Measurements from ENCODE around the gene ZRANB1.

ZRANB1 gene

DNA sequence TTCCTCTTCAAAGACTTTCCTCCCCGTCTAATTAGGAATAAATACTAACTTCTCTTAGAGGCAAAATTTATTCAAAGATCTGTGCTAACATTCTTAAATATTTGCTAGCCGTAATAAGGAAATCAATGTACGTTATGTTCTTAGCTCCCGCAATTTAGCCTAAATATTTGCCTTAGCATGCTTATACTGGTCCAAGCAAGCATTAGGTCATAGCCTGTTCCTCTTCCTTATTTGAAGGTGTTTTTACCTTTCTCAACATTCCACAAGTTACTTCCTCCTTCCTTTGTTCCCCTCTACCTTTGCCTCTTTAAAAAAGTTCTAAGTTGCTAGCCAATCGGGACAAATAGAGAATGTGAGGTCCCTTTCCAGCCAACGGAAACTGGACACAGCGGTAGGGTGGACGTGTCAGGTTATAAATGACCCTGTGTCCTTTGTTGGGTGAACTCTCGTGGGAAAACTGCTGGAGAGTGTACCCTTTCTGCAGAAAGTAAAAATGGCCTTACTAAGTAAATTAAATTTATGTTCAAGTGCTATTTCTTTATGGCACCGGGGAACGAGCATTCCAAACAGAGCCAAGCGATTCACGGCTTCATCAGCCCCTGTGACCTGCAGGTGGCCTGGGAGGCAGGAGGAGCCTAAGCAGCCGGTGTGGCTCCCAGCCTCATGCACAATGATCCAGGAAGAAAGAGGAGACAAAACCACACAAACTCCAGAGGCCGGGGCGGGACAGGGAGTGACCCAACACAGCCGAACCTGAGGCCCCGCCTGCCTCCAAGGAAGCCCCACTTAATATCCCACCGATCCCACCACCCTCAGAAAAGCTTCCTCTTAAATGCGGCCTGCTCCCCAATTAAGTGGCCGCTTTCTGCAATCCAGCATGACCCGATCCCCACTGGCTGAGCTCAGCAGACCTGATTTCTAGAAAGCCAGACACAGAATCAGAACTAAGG is 67.0 kb downstream of the ZRANB1 start:
- DNase-seq = no peak

DNA sequence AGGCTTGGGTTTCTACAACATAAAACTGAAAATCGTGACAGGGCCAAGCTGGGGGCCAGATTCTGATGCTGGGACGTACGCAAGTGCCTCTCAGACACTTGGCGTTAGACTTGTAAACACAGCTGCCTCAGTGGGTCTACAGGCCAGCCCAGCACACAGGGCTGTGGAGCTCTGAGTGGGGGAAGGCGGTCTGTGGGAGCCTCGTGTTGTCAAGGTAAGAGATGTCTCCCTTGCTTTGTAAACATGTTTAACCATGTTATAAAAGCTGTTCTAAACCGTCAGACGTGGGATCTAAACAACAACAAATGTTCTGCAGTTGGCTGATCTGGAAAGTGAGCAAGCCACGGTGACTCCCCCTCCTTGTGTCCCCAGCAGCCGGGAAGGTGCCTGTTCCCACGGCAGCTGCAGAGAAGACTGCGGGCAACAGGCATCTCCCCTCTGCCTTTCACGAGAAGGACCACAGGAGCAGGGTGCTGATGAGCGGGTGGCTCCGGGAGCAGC is 67.8 kb downstream of the ZRANB1 start:
- DNase-seq = no peak

DNA sequence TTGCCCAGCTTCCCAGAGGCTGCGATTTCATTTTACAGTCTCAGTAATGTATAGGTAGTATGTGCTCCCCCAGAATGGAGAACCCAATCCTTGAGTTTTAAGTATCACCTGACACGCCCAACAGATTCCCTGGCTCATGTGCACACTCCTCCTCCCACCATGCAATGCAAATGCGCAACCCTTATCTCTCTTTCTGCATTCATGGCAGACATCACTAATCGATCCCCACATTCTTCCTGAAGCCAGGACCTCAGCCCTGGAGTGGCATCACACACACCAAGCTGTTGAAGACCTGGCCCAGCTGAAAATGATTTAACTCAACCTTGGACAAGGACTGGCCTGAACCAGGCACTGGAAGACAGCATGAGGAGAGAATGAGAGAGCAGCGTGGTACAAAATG is 68.4 kb downstream of the ZRANB1 start:
- DNase-seq = no peak

DNA sequence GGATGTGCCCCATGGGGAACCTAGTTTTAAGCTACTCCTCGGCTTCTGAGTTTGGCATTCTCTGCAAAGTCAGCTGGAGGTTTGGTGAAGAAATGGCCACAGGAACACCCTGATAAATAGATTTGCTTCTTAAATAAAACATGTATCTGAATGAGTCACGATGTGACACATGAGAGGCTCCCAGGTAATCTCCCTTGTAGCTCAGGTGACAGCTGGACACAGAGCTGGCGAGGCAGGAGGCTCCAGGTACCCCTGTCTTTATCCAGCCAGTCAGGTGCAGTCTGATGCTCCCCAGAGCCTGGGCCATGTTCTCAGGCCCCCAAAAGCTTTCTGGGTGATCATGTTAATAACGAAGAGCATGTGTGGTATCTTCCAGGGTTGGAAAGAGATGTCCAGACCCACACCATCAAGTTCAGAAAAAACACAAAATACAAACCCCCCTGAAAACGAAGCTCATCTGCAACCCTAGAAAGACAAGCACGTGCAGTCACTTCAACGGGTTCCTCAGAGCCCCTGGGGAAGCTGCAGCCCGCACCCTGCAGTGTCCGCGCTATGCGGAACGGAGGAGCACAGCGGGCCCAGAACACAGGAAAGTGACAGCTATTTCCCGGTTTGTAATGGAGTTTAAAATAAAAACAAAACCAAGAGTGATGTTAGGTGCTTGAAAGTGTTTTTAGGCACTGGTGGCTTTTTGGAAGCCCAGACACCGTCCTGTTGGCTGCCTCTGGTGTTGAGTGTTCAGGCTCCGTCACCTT is 69.4 kb downstream of the ZRANB1 start:
- no peak for DNase-seq

DNA sequence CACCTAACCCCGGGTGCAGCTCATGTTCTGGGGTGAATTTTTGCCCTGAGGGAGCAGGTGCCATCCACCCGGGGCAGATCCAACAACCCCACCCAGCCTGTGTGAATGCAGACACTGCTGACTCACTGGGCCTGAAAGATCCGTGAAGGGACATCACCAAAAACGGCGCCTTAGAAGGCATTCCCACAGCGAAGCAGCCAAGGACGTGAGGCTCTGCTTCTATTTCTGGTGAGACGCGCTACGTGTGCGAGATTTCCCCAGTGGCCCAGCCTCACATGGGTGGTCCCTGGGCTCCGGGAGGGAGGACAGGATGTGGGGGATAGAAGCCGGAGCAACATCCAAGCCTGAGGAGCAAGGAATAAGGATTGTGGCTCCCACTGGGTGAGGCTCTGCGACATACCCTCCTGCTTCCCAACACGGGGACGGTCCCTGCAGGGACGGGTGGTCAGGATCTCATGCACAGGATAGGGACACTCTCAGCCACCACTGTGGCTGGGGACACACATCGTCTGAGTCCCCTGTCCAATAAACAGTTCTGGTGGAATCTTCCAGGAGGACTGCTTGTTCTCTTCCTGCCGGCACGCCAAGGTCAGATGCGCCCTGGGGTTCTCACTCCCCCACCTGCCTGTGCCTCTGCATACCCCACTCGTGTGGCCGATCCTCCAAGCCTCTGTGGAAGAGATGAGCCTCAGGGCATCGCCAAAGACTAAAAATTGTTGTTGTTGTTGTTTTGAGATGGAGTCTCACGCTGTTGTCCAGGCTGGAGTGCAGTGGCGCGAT is 70.2 kb downstream of the ZRANB1 start:
- DNase-seq = no peak

DNA sequence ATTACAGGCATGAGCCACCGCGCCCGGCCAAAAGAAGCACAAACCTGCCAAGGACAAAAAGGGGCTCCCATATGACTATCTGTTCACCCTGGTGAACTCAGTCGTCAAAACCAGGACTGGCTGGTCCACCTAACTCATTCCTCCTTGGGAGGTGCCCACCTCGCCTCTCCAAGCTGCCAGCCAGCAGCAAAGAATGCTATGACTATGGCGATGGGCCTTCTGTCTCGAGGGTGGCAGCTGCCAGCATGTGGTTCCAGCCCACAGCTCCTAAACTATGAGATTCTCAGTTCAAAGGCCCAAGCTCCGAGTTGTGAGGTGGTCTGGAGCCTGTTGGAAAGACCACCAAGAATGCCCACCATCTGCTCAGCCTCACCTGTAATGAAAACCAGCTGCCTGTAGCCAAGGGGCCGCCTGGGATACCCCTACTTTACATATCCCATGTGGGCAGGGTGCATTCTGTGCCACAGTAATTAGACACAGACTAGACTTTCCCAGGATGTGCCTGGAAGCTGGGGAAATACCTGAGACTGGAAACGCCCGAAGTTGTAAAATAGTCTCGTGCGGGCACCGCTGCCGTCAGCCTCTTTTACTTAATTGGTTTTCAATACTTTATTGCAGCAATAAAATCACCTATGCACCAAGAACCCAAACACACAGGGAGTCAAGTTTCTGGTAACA is 71.1 kb downstream of the ZRANB1 start:
- DNase-seq = no peak

DNA sequence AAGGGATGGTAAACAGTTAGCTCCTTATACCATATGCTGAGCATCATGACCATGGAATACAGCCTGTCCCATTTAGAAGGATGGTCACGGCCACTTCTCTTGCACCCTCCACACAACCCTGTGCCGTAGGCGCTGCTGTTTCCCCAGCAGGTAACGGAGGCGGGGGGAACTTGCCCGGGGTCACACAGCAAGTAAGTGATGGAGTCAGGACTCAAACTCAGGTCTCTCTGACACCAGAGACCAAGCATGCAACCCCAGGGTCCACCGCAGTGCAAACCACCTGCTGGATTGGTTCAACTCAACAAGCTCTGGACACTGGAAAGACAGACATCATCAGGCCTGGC is 71.6 kb downstream of the ZRANB1 start:
- no peak for DNase-seq

DNA sequence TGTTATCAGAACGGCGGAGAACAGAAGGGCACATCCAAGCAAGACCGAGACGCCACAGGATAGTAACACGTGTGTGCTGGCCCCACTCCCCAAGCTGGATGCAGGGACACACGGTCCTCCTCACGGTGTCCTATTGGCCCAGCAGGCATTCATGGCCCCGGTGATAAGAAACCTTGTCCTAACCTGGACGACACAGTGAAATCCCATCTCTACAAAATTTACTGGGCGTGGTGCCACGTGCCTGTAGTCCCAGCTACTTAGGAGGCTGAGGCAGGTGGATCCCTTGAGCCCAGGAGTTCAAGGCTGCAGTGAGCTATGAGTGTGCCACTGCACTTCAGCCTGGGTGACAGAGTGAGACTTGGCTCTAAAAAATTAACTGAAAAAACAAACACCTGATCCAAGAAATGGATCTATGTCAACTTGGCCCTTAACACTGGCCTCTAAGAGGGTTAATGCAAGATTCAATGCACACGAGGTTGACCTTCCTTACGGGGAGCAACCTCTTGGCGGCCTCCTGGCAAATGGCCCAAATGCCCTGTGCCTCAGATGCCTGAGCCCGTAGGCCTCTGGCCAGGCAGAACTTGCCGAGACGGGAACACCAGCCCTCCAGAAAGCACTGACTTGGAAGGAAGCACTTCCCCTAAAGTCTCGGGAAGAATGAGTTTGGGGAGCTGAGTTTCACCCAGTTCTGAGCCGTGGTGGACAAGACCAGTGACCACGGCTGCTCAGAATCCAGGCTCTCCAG is 72.3 kb downstream of the ZRANB1 start:
- no peak for DNase-seq

DNA sequence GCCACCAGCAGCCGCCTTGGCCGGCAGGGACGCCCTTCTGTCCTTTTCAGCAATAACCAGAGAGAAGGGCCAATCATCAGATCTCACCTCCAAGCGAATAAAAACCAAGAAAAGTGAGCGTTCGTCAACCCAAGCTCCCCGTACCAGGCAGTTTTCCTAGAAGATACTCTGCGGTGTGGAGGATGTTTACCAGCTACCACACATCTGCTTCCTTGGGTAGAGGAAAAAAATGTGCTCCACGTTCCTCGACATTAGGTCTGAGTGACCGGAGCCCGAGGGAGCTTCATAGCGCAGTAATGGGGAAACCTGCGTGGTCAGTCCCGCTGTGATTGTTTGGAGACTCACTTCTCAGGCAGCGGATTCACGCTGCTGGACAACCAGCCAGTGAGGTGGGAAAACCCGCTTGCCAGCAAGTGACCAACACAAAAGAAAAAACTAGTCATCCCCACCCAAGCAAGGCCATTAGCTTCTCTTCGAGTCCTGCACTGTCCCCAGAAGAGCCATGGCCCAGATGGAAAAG is 73.0 kb downstream of the ZRANB1 start:
- DNase-seq = no peak

DNA sequence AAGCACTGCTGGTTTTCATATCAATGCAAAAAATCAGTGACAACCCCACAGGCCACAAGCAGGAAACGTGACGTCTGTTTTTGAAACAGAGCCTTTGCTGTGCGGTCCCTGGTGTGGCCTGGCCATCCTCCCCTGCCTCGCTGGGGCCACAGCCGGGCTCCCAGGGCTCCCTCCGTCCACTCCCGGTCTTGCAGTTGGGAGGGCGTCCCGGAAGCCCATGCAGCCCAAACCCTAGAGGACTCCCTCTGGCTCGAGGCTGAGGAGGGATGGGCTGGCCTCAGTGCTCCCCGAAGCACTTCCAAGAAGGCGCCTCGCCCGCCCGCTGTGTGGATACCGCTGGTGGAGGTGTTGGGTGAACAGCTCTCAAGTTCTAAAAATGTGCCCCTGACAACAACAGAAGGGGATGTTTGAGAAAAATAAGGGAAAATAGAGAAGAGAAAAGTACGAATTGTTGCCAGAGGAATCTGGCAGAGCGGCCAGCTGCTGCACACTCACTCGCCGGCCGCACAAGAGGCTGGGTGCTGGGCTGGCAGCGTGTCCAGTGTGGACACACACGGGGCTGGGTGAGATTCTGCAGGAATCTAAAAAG is 73.5 kb downstream of the ZRANB1 start:
- no peak for DNase-seq

DNA sequence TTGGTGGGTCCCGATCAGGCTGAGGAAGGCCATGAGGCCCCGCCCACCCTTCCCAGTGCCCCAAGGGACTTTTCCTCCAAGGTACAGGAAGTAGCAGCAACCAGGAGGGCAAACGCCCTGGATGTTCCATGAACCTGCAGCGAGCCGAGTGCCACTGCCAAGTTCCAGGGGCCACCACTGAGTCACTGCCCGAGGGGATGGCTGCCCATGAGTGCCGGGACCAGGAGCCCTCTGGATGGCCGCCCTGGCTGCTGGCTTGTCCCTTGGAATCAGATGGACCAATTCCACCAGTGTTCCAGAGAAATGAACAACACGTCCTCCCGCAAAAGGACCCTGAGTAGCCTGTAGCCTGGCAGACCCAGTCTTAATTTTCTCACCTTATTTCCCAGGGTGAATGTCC is 74.2 kb downstream of the ZRANB1 start:
- no peak for DNase-seq

DNA sequence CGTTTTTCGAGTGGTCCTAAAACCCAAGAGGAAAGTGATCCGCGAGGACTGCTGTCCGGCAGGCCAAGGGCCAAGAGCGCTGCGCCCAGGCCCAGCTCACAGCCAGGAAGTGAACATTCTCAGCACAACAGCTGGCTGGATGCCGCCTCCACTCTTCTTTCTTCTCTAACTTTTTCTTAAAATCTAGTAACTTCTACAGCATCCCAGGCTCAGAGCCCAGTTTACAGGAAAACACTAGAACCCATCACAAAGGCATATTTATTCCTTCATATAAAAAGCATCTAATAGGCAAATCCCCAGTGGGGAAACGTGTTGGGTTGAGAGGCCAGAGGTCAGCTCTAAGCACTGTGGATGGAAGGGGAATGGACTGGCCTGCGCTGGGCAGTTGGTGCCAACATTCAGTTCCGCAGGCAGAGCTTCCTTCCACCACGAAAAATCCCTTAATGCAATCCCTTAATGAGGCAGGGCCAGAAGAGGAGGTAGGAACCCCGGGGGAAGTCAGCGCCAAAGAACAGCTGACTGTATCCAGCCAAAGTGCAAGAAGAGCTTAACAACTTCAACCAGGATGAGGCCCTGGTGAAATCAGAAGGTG is 74.8 kb downstream of the ZRANB1 start:
- DNase-seq = no peak

DNA sequence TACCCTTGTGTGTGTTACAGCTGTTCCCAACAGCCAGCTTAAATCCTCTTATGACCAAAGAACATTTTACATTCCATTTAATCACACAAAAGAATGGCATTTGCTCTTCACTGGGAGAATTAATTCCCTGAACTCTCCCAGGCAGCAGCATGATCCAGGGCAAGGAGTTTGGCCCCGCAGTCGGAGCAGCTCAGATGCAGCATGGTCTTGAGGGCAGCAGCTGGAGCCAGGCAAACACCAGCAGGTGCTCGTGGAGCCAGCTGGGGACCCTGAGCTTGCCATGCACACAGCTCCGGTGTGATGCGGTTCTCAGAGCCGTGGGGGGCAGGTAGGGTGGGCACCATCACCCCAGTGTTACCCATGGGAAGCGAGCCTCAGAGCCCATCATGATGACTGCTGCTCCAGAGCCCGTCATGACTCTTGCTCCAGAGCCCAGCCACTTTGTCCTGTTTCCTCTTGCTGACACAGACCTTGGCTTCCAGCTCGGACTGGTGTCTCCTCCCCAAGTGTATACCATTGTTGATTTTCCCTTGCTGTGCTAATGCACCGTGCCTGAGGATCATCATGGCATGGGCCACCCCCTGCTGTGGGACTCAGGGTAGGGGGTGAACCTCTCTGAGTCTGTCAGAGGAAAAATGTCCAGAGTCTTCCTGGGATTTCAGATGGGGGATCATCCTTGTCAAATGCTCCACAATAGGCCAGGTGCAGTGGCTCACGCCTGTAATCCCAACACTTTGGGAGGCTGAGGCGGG is 75.8 kb downstream of the ZRANB1 start:
- DNase-seq = no peak

DNA sequence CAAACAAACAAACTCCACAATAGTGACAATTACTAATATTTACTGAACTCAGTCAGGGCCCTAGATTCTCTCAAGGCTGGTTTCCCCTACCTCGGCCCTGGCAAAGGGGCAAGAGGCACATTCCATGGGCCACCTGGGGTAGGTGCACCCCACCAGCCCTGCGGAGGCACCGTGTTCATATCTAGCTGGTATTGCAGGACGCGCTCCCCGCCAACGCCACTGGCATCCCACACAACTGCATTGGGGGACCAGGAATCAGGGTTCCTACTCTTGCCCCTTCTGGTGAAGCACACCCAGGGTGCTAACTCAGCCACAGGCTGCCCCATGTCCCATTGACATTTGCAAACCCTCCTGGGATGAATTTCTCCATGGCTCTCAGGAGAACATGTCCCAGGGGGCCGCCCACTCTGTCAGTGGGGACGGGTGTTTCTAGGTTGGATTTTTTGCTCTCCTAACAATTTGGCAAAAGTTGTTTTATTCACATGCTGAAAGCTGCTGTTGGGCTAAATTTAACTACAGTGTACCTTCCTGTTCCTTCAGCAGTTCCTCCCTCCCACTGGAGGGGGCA is 76.7 kb downstream of the ZRANB1 start:
- DNase-seq = no peak

DNA sequence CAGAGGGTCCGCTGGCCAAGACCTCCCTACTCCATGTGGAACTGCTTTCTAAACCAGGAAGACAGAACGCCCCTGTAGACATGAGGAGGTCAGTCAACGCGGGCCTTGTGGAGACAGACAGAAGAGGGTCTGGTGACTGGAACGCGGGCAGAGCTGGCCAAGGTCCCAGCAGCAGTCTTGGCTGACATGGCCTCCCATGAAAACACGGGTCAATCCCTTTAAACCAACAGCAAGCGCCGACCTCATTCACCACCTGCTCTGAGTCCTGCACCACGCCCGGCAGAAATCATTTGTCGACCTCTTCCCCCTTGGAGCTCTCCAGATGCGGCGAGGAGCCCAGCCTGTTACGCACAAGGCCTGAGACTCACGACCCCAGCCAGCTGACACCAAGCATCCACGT is 78.5 kb downstream of the ZRANB1 start:
- DNase-seq = no peak

DNA sequence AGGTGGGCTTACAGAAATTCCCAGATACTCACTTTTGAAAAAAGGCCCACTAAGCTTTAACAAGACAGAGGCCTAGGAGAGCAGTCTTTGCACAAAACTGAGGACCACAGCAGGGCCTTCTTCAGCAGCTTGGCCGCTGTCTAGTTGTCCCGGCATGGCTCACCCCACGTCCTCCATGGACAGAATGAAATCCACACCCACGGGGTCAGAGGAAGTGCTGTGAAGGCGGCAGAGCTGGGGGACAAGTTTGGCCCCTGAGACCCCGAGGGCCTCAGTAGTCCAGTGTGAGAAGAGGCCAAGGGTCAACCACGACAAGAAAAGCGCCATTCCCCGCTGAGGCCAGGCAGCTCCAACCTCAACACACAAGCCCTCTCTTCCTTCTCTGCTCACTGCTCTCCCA is 78.9 kb downstream of the ZRANB1 start:
- no peak for DNase-seq

DNA sequence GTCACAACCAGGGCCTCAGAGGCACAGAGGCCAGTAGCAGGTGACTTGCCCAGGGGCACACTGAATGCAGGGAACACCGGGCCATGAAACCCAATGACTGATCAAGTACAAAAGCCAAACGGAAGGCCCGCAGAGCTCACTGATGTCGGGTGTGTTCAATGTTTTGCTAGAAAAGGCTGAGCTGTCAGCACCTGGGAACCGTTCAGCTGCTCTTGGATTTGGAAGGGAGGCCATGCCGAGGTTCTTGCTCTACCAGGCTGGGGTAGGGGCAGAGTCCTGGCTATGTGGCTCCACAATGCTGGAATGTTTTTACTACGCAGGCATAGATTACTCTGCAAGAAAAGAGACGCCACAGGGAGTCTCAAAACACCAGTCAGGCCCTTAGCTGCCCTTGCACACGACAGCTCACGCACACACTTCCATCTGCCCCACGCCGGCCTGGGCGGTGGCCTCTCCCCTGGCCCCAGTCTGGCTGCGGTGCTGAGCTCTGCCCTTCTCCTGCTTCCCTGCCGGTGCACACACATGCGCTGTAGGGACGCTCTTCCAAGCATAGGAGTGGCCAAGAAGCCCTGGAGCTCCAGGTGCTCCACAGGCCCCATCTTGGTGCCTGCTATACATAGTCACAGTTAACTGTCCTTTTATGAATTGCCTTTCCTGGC is 79.9 kb downstream of the ZRANB1 start:
- DNase-seq = no peak

DNA sequence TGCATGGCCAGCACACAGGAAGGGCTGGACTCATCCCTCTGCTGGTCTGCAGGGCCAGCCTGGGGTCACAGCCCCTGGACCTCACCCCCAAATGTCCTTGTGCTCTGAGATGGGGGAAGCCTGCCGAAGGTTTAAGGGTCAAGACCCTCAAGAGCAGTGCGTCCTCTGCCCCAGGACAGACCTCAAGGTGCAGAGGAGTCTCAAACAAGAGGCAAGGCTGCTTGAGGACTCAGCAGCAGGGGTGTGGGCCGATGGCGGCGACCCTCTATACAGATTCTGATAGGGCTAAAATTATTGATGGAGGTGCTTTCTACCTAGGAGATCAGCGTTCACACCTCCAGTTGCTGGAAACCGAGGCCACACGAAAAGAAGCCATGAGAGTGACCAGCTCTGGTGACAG is 80.7 kb downstream of the ZRANB1 start:
- DNase-seq = no peak

DNA sequence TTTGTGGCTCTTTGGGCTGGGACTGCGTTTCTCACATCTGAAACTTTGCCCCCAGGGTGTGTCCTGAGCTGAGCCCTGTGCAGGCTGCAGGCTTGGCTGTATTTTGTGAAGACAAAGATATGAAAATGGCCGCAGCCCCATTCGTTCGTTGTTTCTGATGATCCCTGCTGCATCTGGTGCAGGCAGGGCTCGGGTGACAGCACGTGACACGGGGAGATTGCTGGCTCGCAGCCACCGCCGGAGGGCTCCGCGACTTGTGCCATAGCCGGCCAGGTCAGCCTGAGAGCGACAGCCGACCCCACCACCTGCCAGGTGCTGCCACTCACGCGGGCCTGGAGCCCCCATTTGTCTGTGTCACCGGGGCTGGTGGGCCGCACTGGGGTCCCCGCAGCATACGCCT is 81.3 kb downstream of the ZRANB1 start:
- DNase-seq = peak; percentile 64

All from DMS79 treated with DMSO at 0.1 percent for 48 hours (cell line).